H1 (cell line): ENCODE results near the gene SOHLH2. TPM values are rescaled to one million over a fixed set of nuclear protein-coding genes. Genes with fewer than 3 reads are reported as not detected.

Source experiments
- CTCF ChIA-PET: fragments of 300-600 bp; sonication (Branson Sonifier 250); formaldehyde crosslinking; loops from one replicate; lab custom pipeline; 2021; ENCODE audit not compliant: partially characterized antibody; lab: Charles Lee
- POLR2A ChIA-PET: fragments of 300-600 bp; sonication (Branson Sonifier 250); formaldehyde crosslinking; loops from one replicate; lab custom pipeline; 2021; ENCODE audit warnings: inconsistent platforms; ENCODE audit not compliant: partially characterized antibody; lab: Charles Lee
- DNase-seq, 2 experiments: peaks; one replicate each; pipeline versions ENCODE4 v3.0.0 to v3.0.0-alpha.2; 2010 to 2022; ENCODE audit warnings: low spot score in 2 of 2, low read depth in 1 of 2, mixed read lengths in 1 of 2
- FAIRE-seq: peaks from 2 replicates; lab custom pipeline; 2011; peaks lifted over from hg19 to GRCh38; lab: Jason Lieb, UNC
- H2AFZ ChIP-seq: 2 replicates; pipeline ENCODE4 v1.8.1; 2012; ENCODE audit warnings: low read length, inconsistent platforms
- H2AK5ac ChIP-seq: 2 replicates; pipeline ENCODE4 v1.6.1; 2013; ENCODE audit warnings: low read depth, low read length
- H2BK120ac ChIP-seq: replicated peaks from 2 replicates; pipeline ENCODE3; 2013; ENCODE audit warnings: low read depth, low read length, inconsistent platforms
- H2BK12ac ChIP-seq: 2 replicates; pipeline ENCODE4 v1.6.1; 2013; ENCODE audit warnings: low read depth, low read length
- H2BK15ac ChIP-seq: 2 replicates; pipeline ENCODE4 v1.6.1; 2013; ENCODE audit warnings: low read length
- H2BK20ac ChIP-seq: 2 replicates; pipeline ENCODE4 v1.6.1; 2013; ENCODE audit warnings: low read length
- H2BK5ac ChIP-seq: 2 replicates; pipeline ENCODE4 v1.6.1; 2013; ENCODE audit warnings: low read depth, low read length
- H3K14ac ChIP-seq: 2 replicates; pipeline ENCODE4 v1.6.1; 2013; ENCODE audit warnings: inconsistent platforms; ENCODE audit not compliant: insufficient read length
- H3K18ac ChIP-seq: 2 replicates; pipeline ENCODE4 v1.6.1; 2013; ENCODE audit warnings: low read length; ENCODE audit errors: extremely low read depth
- H3K23ac ChIP-seq: 2 replicates; pipeline ENCODE4 v1.6.1; 2013; ENCODE audit warnings: inconsistent platforms; ENCODE audit not compliant: insufficient read length
- H3K23me2 ChIP-seq: 2 replicates; pipeline ENCODE4 v1.6.1; 2013; ENCODE audit warnings: low read depth, low read length
- H3K27ac ChIP-seq: 2 replicates; pipeline ENCODE4 v1.6.1; 2011; ENCODE audit warnings: low read depth, low read length, inconsistent platforms
- H3K27me3 ChIP-seq, 4 experiments: replicated peaks in 1 of 4; 1 replicate in 1 of 4; 2 replicates in 3 of 4; pipeline versions ENCODE4 v1.6.1 to v1.8.1; 2011 to 2013; ENCODE audit warnings: low read length in 3 of 4, mild to moderate bottlenecking in 3 of 4, inconsistent platforms in 2 of 4, mixed read lengths in 2 of 4, moderate library complexity in 1 of 4; ENCODE audit not compliant: control insufficient read depth in 3 of 4, insufficient read depth in 3 of 4; ENCODE audit errors: extremely low read depth in 1 of 4
- H3K36me3 ChIP-seq, 4 experiments: 2 replicates each; pipeline versions ENCODE4 v1.6.1 to v1.8.1; 2011 to 2013; ENCODE audit warnings: mild to moderate bottlenecking in 4 of 4, low read length in 3 of 4, moderate library complexity in 2 of 4, control low read depth in 1 of 4, inconsistent platforms in 1 of 4; ENCODE audit not compliant: insufficient read depth in 4 of 4, control insufficient read depth in 2 of 4
- H3K4ac ChIP-seq: replicated peaks from 2 replicates; pipeline ENCODE3; 2013; ENCODE audit warnings: low read length, low read depth, mixed read lengths, inconsistent platforms; ENCODE audit not compliant: insufficient read length
- H3K4me1 ChIP-seq, 4 experiments: replicated peaks in 1 of 4; 1 replicate in 1 of 4; 2 replicates in 3 of 4; pipeline versions ENCODE4 v1.6.1 to v1.8.1; 2011 to 2013; ENCODE audit warnings: low read length in 3 of 4, inconsistent platforms in 2 of 4, mixed read lengths in 1 of 4; ENCODE audit not compliant: insufficient read depth in 4 of 4, control insufficient read depth in 3 of 4
- H3K4me2 ChIP-seq, 2 experiments: 2 replicates each; pipeline versions ENCODE4 v1.6.1 to v1.8.1; 2011 to 2013; ENCODE audit warnings: low read depth in 2 of 2, low read length in 2 of 2, control low read depth in 1 of 2, inconsistent platforms in 1 of 2, mild to moderate bottlenecking in 1 of 2; ENCODE audit not compliant: insufficient read depth in 1 of 2
- H3K4me3 ChIP-seq, 4 experiments: fragments of 200-600, 300-600 bp in 1 of 4; sonication (generic), shearing (Covaris generic), sonication (Bioruptor Twin) in 1 of 4; 2 replicates each; pipeline versions ENCODE4 v1.5.1 to v1.8.1; 2011 to 2016; ENCODE audit warnings: low read length in 4 of 4, low read depth in 3 of 4, control low read depth in 2 of 4, inconsistent platforms in 2 of 4, mild to moderate bottlenecking in 2 of 4, mixed read lengths in 1 of 4, moderate library complexity in 1 of 4; ENCODE audit not compliant: insufficient read depth in 2 of 4; ENCODE audit errors: extremely low read depth in 1 of 4
- H3K56ac ChIP-seq: replicated peaks from 2 replicates; pipeline ENCODE3; 2013; ENCODE audit warnings: low read depth, mild to moderate bottlenecking, mixed read lengths, low read length, inconsistent platforms; ENCODE audit not compliant: insufficient read length
- H3K79me1 ChIP-seq: 2 replicates; pipeline ENCODE4 v1.6.1; 2013; ENCODE audit warnings: low read depth, low read length, control low read depth
- H3K79me2 ChIP-seq, 2 experiments: 2 replicates each; pipeline versions ENCODE4 v1.6.1 to v1.8.1; 2012 to 2013; ENCODE audit warnings: low read length in 2 of 2, mild to moderate bottlenecking in 2 of 2, inconsistent platforms in 1 of 2; ENCODE audit not compliant: insufficient read depth in 2 of 2, control insufficient read depth in 1 of 2
- H3K9ac ChIP-seq, 4 experiments: replicated peaks in 1 of 4; 1 replicate in 1 of 4; 2 replicates in 3 of 4; pipeline versions ENCODE4 v1.6.1 to v1.8.1; 2011 to 2013; ENCODE audit warnings: low read depth in 3 of 4, low read length in 3 of 4, control low read depth in 2 of 4, mild to moderate bottlenecking in 2 of 4, moderate library complexity in 2 of 4, inconsistent platforms in 1 of 4; ENCODE audit errors: extremely low read depth in 1 of 4
- H3K9me3 ChIP-seq, 2 experiments: 2 replicates each; pipeline versions ENCODE4 v1.6.1 to v1.8.1; 2012 to 2013; ENCODE audit warnings: mild to moderate bottlenecking in 2 of 2, moderate library complexity in 2 of 2, control low read depth in 1 of 2, inconsistent platforms in 1 of 2, low read depth in 1 of 2, low read length in 1 of 2, mixed read lengths in 1 of 2; ENCODE audit not compliant: insufficient read depth in 2 of 2
- H4K20me1 ChIP-seq, 2 experiments: replicated peaks in 1 of 2; 2 replicates each; pipeline versions ENCODE3 to v1.8.1; 2011 to 2013; ENCODE audit warnings: inconsistent platforms in 2 of 2, low read length in 2 of 2, mild to moderate bottlenecking in 1 of 2; ENCODE audit not compliant: insufficient read depth in 2 of 2, control insufficient read depth in 1 of 2
- H4K5ac ChIP-seq: 2 replicates; pipeline ENCODE4 v1.6.1; 2013; ENCODE audit warnings: low read length, low read depth, mixed read lengths, inconsistent platforms; ENCODE audit not compliant: insufficient read length
- H4K8ac ChIP-seq: 2 replicates; pipeline ENCODE4 v1.8.0; 2013; ENCODE audit warnings: mild to moderate bottlenecking, moderate library complexity, low read length, inconsistent platforms; ENCODE audit not compliant: insufficient read depth; ENCODE audit errors: extremely low read depth
- H4K91ac ChIP-seq: replicated peaks from 2 replicates; pipeline ENCODE3; 2013; ENCODE audit warnings: low read length, mixed read lengths, inconsistent platforms; ENCODE audit not compliant: insufficient read length
- CBX8 ChIP-seq: fragments of 300-800, 300-1000 bp; sonication (generic); IDR thresholded peaks from 2 replicates; pipeline ENCODE4 v1.7.1; 2016; ENCODE audit warnings: low read depth, low read length, borderline replicate concordance
- CEBPB ChIP-seq: IDR thresholded peaks from 2 replicates; pipeline ENCODE4 v1.6.1; 2012; ENCODE audit warnings: low read depth, low read length
- E2F6 ChIP-seq: IDR thresholded peaks from 2 replicates; pipeline ENCODE4 v1.6.1; 2012; ENCODE audit warnings: inconsistent platforms
- EZH2 ChIP-seq: fragments of 200-600 bp; sonication (generic); IDR thresholded peaks from 2 replicates; pipeline ENCODE4 v1.7.1; 2012; ENCODE audit warnings: low read depth, mild to moderate bottlenecking, moderate library complexity, low read length, inconsistent platforms; ENCODE audit not compliant: severe bottlenecking
- GTF2F1 ChIP-seq: IDR thresholded peaks from 2 replicates; pipeline ENCODE4 v1.6.1; 2012; ENCODE audit warnings: low read depth, low read length, improper control_type of control experiment, borderline replicate concordance
- HDAC2 ChIP-seq, 2 experiments: fragments of 300-600 bp in 1 of 2; sonication (generic) in 1 of 2; IDR thresholded peaks; 2 replicates each; pipeline ENCODE4 v1.6.1; 2011 to 2012; ENCODE audit warnings: low read depth in 2 of 2, low read length in 2 of 2, mild to moderate bottlenecking in 2 of 2, moderate library complexity in 2 of 2, borderline replicate concordance in 1 of 2, inconsistent platforms in 1 of 2
- HDAC6 ChIP-seq: IDR thresholded peaks from one replicate; pipeline ENCODE4 v1.7.1; 2012; ENCODE audit warnings: low read depth, mild to moderate bottlenecking, inconsistent platforms, low read length, moderate library complexity
- KDM5A ChIP-seq: fragments of 200-600 bp; IDR thresholded peaks from 2 replicates; pipeline ENCODE4 v1.7.1; 2012; ENCODE audit warnings: mild to moderate bottlenecking, low read length, inconsistent platforms, mixed read lengths
- WGBS, 2 experiments: shearing (Covaris generic) in 1 of 2; methylation state at CpG; one replicate each; pipeline versions ENCODE4 v1.1.6 to v1.1.7; 2013 to 2015; ENCODE audit warnings: low lambda C conversion rate in 2 of 2, mixed read lengths in 2 of 2, inconsistent platforms in 1 of 2, low coverage in 1 of 2, missing lambda C conversion rate in 1 of 2; ENCODE audit not compliant: insufficient replicate concordance in 2 of 2, insufficient coverage in 1 of 2, insufficient read length in 1 of 2; ENCODE audit errors: extremely low coverage in 1 of 2, missing lambda C conversion rate in 1 of 2; 5-methylcytosine and 5-hydroxymethylcytosine counted together
- polyA plus RNA-seq, 7 experiments: library from polyadenylated mRNA; depleted of rRNA in 3 of 7; stranded (reverse) in 5 of 7; unstranded in 2 of 7; fragments of >200 nt in 5 of 7; fragments of 200-250 nt in 2 of 7; gene quantifications; 1 replicate in 5 of 7; 2 replicates in 1 of 7; 4 replicates in 1 of 7; pipeline versions ENCODE4 v1.2.1 to v1.2.3, GENCODE V29; 2011 to 2013; ENCODE audit warnings: missing spikeins in 2 of 7, mixed read lengths in 2 of 7
- total RNA-seq: library from RNA; stranded (reverse); fragmentation: NEBNext Ultra II Directional; extraction: Animal tissue kit (Norgen Biotek cat#: 25700); gene quantifications from 2 replicates; pipeline ENCODE4 v1.2.1, GENCODE V29; 2021
- TF ChIP-seq, protein P1 (sequence below), 3 experiments: IDR thresholded peaks; 1 replicate in 2 of 3; 2 replicates in 1 of 3; pipeline versions ENCODE4 v1.5.1 to v1.6.1; 2011; ENCODE audit warnings: low read length in 3 of 3, mild to moderate bottlenecking in 3 of 3, inconsistent platforms in 2 of 3, low read depth in 1 of 3, moderate library complexity in 1 of 3; ENCODE audit not compliant: insufficient read depth in 1 of 3; ENCODE audit errors: control extremely low read depth in 1 of 3

SOHLH2 gene
- total and polyA plus RNA-seq, 2 of the 8 experiments (the other 6 are each of a cell fraction or from before 2014, with no cell fraction given): 6.8 to 10.3 TPM

GRCh38 chr13:36157480-36157879, 56.9 kb downstream of the SOHLH2 start:
- Histone ChIP-seq H3K23ac (no peak overlapping the region), H4K20me1 (no peaks in the 10 kb centered on the region), H3K56ac (no peak overlapping the region), H3K79me1 (no peaks in the 10 kb centered on the region), H4K8ac (no peak overlapping the region), H2BK5ac (no peak overlapping the region), H2BK12ac (no peak overlapping the region), H2AFZ (no peak overlapping the region), H3K18ac (no peak overlapping the region), H4K5ac (no peak overlapping the region), H3K4ac (no peak overlapping the region), H3K14ac (no peak overlapping the region), H2BK120ac (no peak overlapping the region), H3K4me1 (no peaks in the 10 kb centered on the region), H4K91ac (no peak overlapping the region), H3K9me3 (no peaks in the 10 kb centered on the region), H2BK20ac (no peak overlapping the region), H3K4me3 (no peak overlapping the region), H3K79me2 (no peaks in the 10 kb centered on the region), H3K4me2 (no peak overlapping the region), H2BK15ac (no peak overlapping the region), H3K36me3 (no peaks in the 10 kb centered on the region), H3K9ac (no peak overlapping the region), H3K23me2 (peaks cover 3% of the 10 kb centered on the region; the same call in 1 of the 2 replicates), H3K27me3 (peaks cover 0 to 3% (median 0%) of the 10 kb centered on the region in 4 experiments; a peak in 1 of 7 replicates), H3K27ac (no peak overlapping the region), H2AK5ac (no peak overlapping the region)
- 100% methylated on average over 1 of the region's 1 CpG; no CpG with 5 or more reads in 1 of the 2 experiments for WGBS, 2 experiments
- ChIA-PET CTCF (interaction anchor here (0.6 to 1.4 kb wide), 2 partner anchors 40 to 56 kb away, joined by 3 read pairs; no protein-coding TSS in a partner anchor), POLR2A (interaction anchor here (1.5 kb wide), 1 partner anchor 25 kb away, joined by 3 read pairs; no protein-coding TSS in a partner anchor)
- no peak for FAIRE-seq
- no peak for DNase-seq
- no peak for TF ChIP-seq KDM5A
- TF ChIP-seq HDAC2 (IDR thresholded peaks at IDR 0.05; ENCODE audit: borderline replicate concordance in 1 of 2, low read depth in 2 of 2, low read length in 2 of 2): no peak
- TF ChIP-seq EZH2: no peak
- no peak for TF ChIP-seq CEBPB
- TF ChIP-seq GTF2F1: no peak
- TF ChIP-seq HDAC6: no peak
- TF ChIP-seq, protein P1, sequence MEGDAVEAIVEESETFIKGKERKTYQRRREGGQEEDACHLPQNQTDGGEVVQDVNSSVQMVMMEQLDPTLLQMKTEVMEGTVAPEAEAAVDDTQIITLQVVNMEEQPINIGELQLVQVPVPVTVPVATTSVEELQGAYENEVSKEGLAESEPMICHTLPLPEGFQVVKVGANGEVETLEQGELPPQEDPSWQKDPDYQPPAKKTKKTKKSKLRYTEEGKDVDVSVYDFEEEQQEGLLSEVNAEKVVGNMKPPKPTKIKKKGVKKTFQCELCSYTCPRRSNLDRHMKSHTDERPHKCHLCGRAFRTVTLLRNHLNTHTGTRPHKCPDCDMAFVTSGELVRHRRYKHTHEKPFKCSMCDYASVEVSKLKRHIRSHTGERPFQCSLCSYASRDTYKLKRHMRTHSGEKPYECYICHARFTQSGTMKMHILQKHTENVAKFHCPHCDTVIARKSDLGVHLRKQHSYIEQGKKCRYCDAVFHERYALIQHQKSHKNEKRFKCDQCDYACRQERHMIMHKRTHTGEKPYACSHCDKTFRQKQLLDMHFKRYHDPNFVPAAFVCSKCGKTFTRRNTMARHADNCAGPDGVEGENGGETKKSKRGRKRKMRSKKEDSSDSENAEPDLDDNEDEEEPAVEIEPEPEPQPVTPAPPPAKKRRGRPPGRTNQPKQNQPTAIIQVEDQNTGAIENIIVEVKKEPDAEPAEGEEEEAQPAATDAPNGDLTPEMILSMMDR (IDR thresholded peaks at IDR 0.05; ENCODE audit: control extremely low read depth in 1 of 3, insufficient read depth in 1 of 3, low read depth in 1 of 3, low read length in 3 of 3): no peak
- TF ChIP-seq CBX8: no peak
- no peak for TF ChIP-seq E2F6
